Measurements from ENCODE around the gene PCDHB2. TPM values are rescaled to one million over a fixed set of nuclear protein-coding genes. Genes with fewer than 3 reads are reported as not detected.

Gene PCDHB2
- polyA plus RNA-seq, 1 experiment, result 0.99 TPM

Other genes starting within 250 kb of the PCDHB2 start
- gene PCDHA9, start 246.2 kb upstream of the PCDHB2 start, polyA plus RNA-seq (2011; rRNA removed), result 0.01 and 0.06 TPM in 2 replicates
- gene PCDHA10, start 238.7 kb upstream of the PCDHB2 start, polyA plus RNA-seq (2011; rRNA removed), result 0.02 TPM in 2 replicates
- not detected in 2 replicates for gene PCDHA11, start 225.7 kb upstream of the PCDHB2 start, polyA plus RNA-seq (2011; rRNA removed)
- gene PCDHA12, start 219.3 kb upstream of the PCDHB2 start, polyA plus RNA-seq (2011; rRNA removed), result not detected in 2 replicates
- not detected in 2 replicates for gene PCDHA13, start 212.5 kb upstream of the PCDHB2 start, polyA plus RNA-seq (2011; rRNA removed)
- gene PCDHAC1, start 168.3 kb upstream of the PCDHB2 start, polyA plus RNA-seq (2011; rRNA removed), result 0.02 TPM in 1 of 2 replicates, not detected in the other
- 0.06 TPM in 1 of 2 replicates, not detected in the other for gene PCDHAC2, start 128.1 kb upstream of the PCDHB2 start, polyA plus RNA-seq (2011; rRNA removed)
- gene PCDHB1, start 43.2 kb upstream of the PCDHB2 start, polyA plus RNA-seq (2011; rRNA removed), result not detected in 2 replicates
- gene PCDHB3, start 5.9 kb downstream of the PCDHB2 start, polyA plus RNA-seq (2011; rRNA removed), result 0.23 and 0.31 TPM in 2 replicates
- 0.02 TPM in 2 replicates for gene PCDHB4, start 27.2 kb downstream of the PCDHB2 start, polyA plus RNA-seq (2011; rRNA removed)
- gene PCDHB5, start 40.6 kb downstream of the PCDHB2 start, polyA plus RNA-seq (2011; rRNA removed), result 0.18 and 0.22 TPM in 2 replicates
- gene PCDHB6, start 55.4 kb downstream of the PCDHB2 start, polyA plus RNA-seq (2011; rRNA removed), result 0.20 and 0.26 TPM in 2 replicates
- gene PCDHB7, start 78.0 kb downstream of the PCDHB2 start, polyA plus RNA-seq (2011; rRNA removed), result 0.31 and 0.44 TPM in 2 replicates
- 0.11 and 0.17 TPM in 2 replicates for gene PCDHB8, start 83.2 kb downstream of the PCDHB2 start, polyA plus RNA-seq (2011; rRNA removed)
- gene PCDHB16, start 87.8 kb downstream of the PCDHB2 start, polyA plus RNA-seq (2011; rRNA removed), result 0.21 and 0.32 TPM in 2 replicates
- gene PCDHB9, start 92.5 kb downstream of the PCDHB2 start, polyA plus RNA-seq (2011; rRNA removed), result 0.22 and 0.49 TPM in 2 replicates
- 0.18 and 0.28 TPM in 2 replicates for gene PCDHB10, start 97.7 kb downstream of the PCDHB2 start, polyA plus RNA-seq (2011; rRNA removed)
- 0.10 and 0.22 TPM in 2 replicates for gene PCDHB11, start 105.0 kb downstream of the PCDHB2 start, polyA plus RNA-seq (2011; rRNA removed)
- 0.09 and 0.13 TPM in 2 replicates for gene PCDHB12, start 114.1 kb downstream of the PCDHB2 start, polyA plus RNA-seq (2011; rRNA removed)
- 0.16 and 0.23 TPM in 2 replicates for gene PCDHB13, start 119.3 kb downstream of the PCDHB2 start, polyA plus RNA-seq (2011; rRNA removed)
- 0.42 and 0.47 TPM in 2 replicates for gene PCDHB14, start 128.7 kb downstream of the PCDHB2 start, polyA plus RNA-seq (2011; rRNA removed)
- gene PCDHB15, start 150.8 kb downstream of the PCDHB2 start, polyA plus RNA-seq (2011; rRNA removed), result 0.45 and 0.52 TPM in 2 replicates
- gene SLC25A2, start 209.4 kb downstream of the PCDHB2 start, polyA plus RNA-seq (2011; rRNA removed), result not detected in 2 replicates
- gene TAF7, start 226.2 kb downstream of the PCDHB2 start, polyA plus RNA-seq (2011; rRNA removed), result 25.5 and 46.7 TPM in 2 replicates
- gene PCDHGA1, start 235.9 kb downstream of the PCDHB2 start, polyA plus RNA-seq (2011; rRNA removed), result 1.8 and 1.9 TPM in 2 replicates
- 6.7 and 6.8 TPM in 2 replicates for gene PCDHGA2, start 244.1 kb downstream of the PCDHB2 start, polyA plus RNA-seq (2011; rRNA removed)
- gene PCDHGA3, start 249.2 kb downstream of the PCDHB2 start, polyA plus RNA-seq (2011; rRNA removed), result 1.9 and 2.5 TPM in 2 replicates